ENCODE results near the gene ANKRD60.
A peak's percentile ranks its signal among the peaks of the same experiment; 100 is the strongest.

Gene ANKRD60

DNA sequence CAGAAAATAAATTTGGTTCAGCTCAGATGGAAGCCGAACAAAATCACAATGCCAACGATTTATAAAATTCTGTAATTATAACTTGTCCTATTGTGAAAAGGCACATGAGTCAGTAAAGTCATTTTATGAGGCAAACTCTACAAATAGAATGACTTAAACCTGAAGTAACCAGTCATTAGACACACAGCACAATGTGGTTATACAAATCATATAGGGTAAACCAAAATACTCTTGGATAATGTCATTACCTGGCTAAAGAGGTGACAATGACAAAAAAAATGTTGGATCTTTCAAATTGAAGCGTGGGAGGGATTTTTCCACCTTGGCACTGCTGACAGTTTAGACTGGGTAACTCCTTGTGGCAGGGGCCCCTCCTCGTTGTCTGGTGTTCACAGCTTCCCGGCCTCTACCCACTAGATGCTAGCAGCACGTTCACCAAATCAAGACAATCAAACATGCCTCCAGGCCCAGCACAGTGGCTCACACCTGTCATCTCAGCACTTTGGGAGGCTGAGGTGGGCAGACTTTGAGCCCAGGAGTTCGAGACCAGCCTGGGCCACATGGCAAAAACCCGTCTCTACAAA, 5.0 kb downstream of the ANKRD60 start:
- no peak for DNase-seq (ENCODE audit: low read depth)

DNA sequence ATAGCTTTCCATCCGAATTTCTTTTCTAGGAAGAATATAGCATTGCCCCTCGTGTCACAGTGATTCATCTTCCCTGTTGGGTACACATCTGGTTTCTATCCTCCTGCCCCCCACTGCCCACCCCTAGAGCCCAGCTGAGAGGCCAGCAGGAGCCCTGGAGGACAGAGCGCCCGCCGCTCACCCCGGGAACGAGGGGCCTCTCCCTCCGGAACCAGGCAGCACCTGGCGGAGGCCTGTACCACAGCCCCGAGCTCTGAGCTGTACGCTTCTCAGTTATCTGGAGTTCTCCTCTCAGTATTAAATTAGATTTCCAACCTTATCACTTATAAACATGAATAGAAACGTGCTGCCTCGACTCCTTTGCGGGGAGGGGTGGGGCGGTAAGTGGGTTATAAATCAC, 6.0 kb downstream of the ANKRD60 start:
- no peak for DNase-seq (ENCODE audit: low read depth)

DNA sequence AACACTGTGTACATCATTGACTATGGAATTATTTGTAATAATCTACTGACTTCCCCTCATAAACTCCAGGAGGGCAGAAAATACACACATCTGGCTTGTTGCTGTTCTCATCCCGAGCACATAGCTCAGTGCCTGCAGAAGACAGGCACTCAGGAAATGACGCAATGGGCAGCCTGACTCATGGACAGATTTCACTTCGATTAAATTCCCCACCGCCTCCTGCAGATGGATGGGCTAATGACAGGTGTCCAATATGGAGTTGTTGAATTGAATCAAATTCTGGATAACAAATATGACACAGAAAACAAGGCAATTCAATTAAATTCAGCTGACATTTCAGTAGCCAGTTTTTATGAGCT, 9.1 kb downstream of the ANKRD60 start:
- DNase-seq (ENCODE audit: low read depth), result no peak

DNA sequence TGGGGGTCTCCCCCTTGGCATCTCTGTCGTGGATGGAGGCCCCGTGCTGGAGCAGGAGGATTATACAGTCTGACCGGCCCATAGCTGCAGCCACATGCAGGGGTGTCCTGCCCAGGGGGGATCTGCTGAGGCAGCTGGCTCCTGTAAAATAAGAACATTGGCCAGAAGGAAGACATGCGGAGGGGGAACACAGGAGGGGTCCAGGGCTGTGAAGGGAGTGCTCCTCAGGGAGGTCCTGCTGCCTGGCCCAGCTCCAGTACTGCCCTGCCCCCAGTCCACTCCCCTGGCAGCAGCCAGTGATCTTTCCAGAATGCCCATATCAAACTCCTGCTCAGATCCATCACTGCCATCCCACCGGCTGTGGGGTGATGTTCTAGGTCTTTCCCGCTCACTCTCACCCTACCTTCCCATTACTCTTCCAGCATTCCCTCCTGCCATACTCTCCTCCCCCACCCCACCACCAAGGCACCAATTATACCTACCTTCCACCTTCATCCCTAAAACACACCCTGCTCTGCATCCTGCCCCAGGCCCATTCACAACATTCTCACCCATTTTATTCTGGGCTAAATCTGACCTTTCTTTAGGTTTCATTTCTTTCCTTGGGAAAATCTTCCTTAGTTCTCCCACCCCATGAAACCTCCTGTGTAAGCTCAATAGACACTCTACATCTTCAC, 9.7 kb downstream of the ANKRD60 start:
- no peak for DNase-seq (ENCODE audit: low read depth)

DNA sequence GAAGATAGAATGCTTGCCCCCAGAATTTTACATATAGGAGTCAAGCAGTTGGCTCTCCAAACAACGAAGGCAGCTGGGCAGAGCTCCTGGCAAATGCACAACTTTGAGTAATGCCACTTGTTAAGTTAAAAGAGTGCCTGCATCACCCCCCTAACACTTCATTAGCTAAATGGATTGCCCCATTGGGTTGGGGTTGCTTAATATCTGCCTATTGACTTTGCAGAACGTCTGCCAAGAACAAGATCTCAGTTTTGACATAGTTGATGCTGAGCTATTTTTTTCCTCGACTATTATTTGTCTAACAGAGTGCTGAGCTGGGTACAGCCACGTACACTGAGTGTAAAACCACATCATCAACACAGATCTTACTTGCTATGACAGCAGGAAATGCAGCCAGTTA, 12.1 kb downstream of the ANKRD60 start:
- no peak for DNase-seq (ENCODE audit: low read depth)

DNA sequence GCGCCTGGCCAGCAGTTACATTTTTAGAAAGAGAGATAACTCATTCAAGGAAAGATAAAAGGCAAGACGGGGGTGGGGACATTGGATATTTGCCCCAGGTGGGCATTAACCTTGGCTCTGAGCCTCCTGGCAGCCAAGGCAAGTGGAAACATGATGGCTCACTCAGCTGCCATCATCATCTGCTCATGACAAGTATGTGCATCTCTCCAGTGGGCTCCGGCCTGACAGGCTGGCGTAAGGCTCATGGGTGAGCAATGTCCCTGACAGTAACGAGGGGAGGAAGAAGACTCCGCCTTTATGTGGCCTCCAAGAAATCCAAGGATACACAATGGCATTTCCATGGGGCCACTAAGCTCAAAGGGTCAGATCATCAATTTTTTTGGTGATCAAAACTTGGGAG, 13.3 kb downstream of the ANKRD60 start:
- DNase-seq (ENCODE audit: low read depth), result no peak

DNA sequence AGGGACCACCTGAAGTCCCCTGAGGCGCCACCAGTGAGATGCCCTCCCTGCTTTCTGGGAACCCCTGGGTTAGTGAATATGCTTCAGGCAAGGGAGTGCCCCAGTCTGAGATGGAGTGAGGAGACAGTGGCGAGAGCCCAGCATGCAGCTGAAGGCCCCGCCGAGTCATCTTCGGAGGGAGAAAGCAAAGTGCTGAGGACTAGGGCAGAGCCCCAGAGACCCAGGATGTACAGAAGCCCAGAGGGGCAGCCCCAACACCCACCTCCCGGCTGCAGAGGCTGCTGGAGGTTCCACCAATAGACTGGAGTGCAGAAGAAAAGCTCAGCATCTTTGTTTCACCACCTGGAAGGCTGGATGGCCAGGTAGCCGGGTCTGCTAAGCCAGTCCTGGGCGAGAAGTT, 14.1 kb downstream of the ANKRD60 start:
- no peak for DNase-seq (ENCODE audit: low read depth)

DNA sequence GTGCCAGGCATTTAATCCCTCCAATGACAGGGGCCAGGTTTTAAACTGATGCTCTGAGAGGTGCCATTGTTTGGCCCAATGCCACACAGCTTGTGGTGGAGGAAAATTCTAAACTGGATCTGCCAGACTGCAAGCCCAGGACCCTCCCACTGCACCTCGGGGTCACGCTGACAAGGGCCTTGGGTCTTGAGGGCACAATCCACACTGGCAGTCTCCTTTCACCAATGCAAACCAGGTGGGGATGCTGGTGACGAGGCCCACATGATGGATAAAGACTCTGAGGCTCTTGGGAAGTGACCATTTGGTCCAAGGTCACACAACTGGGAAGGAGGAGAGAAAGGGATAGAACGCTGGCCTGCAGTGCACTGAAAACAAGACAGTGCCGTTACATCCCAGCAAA, 14.7 kb downstream of the ANKRD60 start:
- DNase-seq (ENCODE audit: low read depth), result no peak

DNA sequence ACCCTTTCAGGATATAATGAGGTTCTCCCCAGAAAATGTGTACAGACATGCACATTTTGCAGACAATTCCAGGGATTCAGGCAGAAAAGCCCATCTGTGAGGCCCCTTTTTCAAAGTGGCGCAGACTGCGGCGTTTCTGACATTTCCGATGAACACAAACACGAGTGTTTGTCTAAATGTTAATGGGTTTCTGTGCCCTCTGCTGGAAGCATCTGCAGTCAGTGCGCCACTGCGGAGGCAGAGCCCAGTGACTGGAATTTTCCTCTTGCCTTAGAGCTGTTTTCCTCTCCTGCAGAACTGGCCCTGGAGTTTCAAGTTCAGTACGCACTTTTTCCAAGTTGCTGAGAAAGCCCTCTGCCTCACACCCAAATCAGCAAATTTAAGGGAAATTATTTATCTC, 15.3 kb downstream of the ANKRD60 start:
- no peak for DNase-seq (ENCODE audit: low read depth)

DNA sequence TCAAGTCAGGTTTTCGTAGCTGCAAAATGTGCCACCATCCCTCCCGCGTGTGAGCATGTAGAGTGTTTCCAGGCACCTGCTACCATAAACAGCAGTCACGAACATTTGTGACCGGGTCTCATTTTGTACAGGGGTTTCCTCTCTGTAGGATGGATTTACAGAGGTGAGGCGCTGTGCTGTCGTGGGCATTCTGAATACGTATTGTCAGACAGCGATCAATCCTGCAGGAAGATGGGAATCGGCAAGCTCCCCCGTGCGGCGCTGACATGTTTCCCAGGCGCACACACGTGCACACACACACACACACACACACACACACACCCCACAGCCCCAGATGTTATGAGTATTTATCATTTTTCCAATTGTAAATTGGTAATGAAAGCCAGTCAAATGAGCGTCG, 15.8 kb downstream of the ANKRD60 start:
- DNase-seq (ENCODE audit: low read depth), result no peak

DNA sequence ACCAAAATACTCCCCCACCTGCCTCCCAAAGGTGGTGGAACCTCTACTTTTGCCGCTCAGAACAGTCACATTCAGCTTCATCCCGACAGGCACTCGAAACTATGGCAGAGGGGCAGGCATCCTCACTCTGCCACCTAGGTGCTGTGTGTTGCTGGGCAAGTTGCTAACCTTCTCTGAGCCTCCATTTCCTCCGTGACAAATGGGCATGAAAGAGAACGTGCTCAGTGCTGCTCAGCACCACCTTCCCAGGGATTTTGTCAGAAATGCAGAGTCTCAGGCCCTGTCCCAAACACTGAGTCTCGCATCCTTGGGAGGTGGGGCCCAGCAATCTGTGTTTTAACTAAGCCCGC, 18.1 kb downstream of the ANKRD60 start:
- no peak for DNase-seq (ENCODE audit: low read depth)

DNA sequence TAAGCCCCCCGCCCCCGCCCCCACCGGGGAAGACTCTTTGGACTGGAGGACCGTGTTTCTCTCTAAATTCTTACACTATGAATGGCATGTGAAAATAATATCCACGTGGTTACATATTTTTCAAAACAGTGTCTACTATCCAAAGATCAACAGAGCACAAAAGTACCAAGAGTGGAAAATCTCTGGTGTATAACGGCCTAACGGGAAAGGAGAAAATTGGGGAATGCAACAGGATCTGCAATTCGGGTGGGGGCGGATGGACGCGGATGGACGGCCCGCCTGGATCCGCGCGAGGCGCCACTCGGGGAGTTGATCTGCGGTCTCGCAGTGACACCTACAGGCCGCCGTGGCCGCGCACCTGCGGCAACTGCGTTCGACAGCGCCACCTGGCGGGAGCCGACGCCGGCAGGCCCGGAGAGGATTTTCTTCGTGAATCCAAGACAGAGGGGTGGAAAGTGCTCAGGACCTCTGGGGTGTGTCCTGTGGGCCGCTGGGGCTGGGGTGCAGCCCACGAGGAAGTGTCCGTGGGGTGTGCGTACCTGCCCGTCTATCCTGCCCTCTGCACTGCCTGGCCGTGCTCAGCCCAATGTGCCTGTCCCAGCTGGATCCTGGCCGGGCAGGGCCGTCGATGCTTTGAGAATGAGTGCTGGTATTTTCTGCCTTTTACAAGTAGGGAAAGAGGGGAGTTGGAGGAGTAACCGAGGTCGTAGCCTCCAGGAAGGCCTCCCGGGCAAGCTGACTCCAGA, 18.6 kb downstream of the ANKRD60 start:
- DNase-seq (ENCODE audit: low read depth), result peak; percentile 39

DNA sequence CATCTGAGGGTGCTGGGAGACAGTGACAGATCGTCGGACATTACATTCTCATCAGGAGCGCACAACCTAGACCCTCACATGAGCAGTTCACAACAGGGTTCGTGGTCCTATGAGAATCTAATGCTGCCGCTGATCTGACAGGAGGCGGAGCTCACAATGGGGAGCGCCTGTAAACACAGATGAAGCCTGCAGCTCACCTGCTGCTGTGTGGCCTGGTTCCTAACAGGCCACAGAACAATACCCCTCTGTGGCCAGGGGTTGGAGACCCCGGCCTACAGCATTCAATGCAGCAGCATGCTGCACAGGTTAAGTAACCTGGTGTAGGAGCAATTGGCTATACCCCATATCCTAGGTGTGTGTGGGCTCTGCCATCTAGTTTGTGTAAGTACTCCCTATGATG, 19.5 kb downstream of the ANKRD60 start:
- DNase-seq (ENCODE audit: low read depth), result no peak

DNA sequence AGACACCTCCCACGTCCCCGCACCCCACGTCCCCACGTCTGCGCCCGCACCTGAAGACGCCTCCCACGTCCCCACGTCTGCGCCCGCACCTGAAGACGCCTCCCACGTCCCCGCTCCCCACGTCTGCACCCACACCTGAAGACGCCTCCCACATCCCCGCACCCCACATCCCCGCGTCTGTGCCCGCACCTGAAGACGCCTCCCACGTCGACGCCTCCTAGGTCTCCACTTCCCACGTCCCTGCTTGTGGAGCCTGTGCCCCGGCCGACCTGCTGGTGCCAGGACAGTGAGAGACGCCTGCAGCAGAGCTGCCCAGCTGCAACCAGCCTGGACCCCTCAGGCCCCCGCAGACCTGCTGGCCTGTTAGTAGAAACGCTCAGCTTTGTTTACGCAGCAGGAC, 22.6 kb downstream of the ANKRD60 start:
- no peak for DNase-seq (ENCODE audit: low read depth)

DNA sequence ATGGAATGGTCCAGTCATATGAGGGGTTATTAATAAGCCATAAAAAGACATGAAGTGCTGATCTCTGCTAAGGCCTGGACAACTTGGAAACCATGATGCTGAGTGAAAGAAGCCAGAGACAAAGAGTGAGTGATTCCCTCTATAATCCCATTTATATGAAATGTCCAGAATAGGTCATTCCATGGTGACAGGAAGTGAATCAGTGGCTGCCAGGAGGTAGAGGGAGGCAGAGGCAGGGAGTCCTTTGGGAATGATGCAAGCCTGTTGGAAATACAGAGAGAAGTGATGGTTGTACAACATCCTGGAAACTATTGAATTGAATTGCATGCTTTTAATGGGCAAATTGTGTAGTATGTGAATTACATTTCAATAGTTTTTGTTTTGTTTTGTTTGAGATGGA, 26.4 kb downstream of the ANKRD60 start:
- DNase-seq (ENCODE audit: low read depth), result no peak

DNA sequence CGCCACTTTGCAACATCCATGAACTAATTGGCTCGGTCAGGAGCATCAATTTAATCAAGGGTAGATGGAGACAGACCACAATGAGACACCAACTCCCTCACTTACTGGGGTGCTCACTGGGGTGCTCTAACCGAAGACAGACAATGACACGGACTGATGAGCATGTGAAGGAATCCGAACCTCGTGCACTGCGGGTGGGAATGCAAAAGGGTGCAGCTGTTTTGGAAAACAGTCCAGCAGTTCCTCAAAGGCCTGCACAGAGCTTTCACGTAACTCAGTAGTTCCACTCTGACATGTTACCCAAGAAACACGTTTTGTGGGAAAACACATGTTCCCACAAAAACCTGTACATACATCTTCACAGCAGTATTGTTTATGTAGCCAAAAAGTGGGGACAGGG, 26.8 kb downstream of the ANKRD60 start:
- no peak for DNase-seq (ENCODE audit: low read depth)

DNA sequence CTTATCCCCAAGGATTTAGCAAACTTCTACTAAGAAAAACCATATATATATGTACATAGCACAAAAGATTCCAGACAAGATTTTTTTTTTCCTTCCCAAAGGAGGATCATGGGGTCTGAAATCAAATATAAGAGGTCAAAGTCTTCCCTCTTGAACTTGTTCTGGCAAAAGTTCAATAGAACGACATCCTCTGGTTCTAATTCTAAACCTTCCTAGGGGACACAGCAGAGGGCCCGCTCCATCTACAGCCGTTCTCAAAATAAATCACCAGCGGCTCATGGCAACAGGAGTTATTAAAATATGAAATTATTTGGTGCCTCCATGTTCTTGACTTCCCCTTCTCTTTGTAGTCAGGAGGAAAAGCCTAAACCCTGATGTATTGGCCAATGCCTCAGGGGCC, 29.0 kb downstream of the ANKRD60 start:
- DNase-seq (ENCODE audit: low read depth), result no peak

DNA sequence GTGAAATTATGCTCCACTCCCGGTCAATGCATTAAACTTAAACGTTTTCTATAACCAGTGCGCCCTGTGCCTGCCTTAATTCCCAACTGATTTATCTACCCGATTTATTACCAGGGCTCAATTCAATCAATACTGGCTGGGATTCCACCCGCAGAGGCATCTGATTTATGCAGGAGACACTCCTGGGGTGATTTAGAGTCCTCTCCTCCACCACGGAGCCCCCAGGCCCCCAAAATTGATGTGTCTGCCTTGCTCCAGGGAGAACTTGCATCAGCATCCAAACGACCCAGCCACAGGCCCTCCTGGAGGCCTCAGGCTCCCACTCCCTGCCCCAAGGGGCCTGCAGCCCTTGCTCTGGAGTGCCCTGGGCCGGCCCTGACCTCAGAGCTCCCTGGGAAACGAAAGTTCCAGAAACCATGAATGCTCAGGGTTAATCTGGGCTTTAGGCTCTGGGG, 29.5 kb downstream of the ANKRD60 start:
- no peak for DNase-seq (ENCODE audit: low read depth)

DNA sequence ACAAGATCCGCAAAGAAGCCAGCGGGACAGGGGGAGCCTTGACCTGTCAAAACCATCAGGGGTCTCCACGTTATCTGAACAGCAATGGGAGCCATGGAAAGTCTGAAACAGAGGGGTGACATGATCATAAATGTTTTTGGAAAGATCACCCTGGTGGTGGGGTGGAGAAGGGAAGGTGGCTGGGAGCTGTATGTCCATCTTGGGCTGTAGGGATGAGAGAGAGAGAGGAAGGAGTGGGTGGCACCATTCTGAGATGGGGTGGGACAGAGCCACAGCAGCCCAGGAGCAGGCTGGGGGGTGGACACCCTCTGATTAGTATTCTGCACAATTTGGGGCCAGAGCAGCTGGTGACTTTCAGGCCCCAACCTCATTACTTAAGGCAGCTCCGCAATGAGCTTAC, 30.1 kb downstream of the ANKRD60 start:
- no peak for DNase-seq (ENCODE audit: low read depth)

DNA sequence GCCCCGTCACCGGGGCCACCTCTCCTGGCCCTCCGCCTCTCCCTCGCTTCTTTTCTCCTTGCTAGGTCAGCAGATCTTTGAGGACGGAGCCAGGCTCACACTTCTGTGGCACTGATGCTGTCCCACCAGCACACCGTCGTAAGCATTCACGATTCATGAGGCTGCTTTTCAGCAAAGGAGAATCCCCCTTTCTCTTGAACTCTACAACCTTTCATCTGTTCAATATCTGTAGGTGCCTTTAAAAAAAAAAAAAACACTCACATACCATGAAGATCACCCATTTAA, 31.3 kb downstream of the ANKRD60 start:
- DNase-seq (ENCODE audit: low read depth), result no peak

DNA sequence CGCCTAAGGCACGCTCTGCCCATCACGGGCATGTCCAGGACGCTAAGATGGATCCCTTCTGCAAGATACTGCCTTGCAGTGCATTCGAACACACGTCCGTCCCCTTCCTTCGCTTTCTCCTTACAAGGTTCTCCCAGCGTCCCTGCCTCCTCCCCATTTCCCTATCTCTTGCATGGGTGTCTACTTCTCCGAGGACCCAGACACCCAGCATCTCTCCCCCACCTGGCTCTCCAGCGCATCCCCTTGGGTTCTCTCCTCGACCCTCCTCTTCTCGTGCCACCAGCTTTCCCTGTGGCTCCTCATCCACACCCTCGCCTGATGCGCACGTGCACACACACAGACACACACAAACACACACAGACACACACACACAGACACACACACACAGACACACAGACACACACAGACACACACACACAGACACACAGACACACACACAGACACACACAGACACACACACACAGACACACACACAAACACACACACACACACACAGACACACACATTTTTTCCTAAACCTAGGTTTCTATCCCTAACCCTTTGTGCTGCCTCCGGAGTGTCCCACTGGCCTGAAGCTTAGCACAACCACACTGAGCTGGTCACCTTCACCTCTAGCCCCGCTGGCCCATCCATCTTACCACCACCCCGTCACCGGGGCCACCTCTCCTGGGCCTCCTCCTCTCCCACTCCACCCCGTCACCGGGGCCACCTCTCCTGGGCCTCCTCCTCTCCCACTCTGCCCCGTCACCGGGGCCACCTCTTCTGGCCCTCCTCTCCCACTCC, 31.9 kb downstream of the ANKRD60 start:
- DNase-seq (ENCODE audit: low read depth), result no peak

DNA sequence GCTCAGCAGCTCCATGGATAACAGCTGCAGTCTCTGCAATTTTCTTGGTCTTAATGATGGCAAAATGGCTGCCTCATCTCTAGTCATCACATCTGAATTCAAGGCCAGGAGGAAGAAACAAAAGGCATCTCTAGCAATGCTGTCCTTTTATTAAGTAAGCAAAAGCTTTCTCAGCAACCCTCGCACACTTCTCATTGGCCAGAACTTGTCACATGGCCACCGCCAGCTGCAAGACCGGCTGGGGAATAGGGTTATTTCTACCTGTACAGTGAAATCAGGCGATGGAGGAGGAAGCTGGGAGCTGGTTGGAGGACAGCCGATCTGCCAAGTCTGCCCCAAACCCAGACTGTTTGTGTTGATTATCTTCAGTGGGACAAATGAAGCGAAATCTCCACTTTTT, 33.4 kb downstream of the ANKRD60 start:
- DNase-seq (ENCODE audit: low read depth), result no peak

DNA sequence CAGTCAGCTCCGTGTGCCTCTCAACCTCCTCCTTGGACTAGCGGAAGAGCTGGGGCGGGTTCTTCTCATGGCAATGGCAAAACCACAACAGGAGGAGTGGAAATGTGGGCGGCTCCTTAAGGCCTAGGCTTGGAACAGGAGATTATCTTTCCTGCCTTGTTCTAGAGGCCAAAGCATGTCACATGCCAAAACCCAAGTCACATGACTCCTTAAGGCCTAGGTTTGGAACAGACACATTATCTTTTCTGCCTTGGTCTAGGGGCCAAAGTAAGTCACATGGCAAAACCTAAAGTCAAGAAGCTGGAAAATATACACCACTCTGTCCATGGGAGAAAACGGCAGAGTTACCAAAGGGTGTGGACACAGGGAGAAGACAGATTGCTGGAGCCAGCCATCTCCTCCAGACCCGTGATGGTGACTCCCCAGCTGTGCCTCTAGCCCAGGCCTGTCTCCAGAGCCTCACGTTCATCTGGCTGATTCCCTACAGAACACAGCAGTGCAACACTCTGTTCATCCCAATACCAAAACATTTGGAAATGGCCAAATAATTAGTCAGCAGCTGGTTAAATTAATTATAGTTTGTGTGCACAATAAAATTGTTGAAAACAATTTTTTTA, 34.2 kb downstream of the ANKRD60 start:
- DNase-seq (ENCODE audit: low read depth), result no peak

Data from HS-27A (cell line).